GM12865 (cell line): ENCODE data around the gene EEFSEC.

Experiments used
- DNase-seq: peaks from one replicate; pipeline ENCODE4 v3.0.0; 2010; ENCODE audit warnings: low read depth
- H3K4me3 ChIP-seq: 2 replicates; pipeline ENCODE4 v1.5.1; 2011; ENCODE audit warnings: mild to moderate bottlenecking, low read depth, low read length, control low read depth
- CTCF ChIP-seq: IDR thresholded peaks from 2 replicates; pipeline ENCODE4 v1.5.1; 2011; ENCODE audit warnings: low read length, control low read depth, low read depth, inconsistent platforms; ENCODE audit not compliant: insufficient read depth; ENCODE audit errors: missing control alignments

EEFSEC gene

GRCh38 chr3:128285042-128285966, 132.0 kb downstream of the EEFSEC start:
- TF ChIP-seq CTCF: no peak
- DNase-seq: no peak

DNA sequence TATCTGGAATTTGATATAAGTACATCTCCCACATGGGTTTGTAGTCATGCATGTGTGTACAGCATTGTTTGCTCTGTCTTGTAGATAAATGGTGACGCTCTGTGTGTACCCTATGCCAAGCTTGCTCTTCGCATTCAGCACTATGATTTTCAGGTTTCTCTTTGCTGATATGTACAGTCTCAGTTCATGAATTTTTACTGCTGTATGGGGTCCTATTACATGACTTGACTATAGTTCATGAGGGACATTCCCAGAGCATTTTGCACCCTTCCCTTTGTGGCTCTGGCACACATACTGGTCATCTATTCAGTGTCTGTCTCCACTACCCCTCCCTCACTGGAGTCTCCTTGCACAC, 132.7 kb downstream of the EEFSEC start:
- no peak overlapping the region for H3K4me3 ChIP-seq
- DNase-seq: no peak
- TF ChIP-seq CTCF: no peak

More at GRCh38 chr3:128285042-128285966, 132.0 kb downstream of the EEFSEC start:
- H3K4me3 ChIP-seq: no peak overlapping the region

GRCh38 chr3:128286691-128287090, 133.4 kb downstream of the EEFSEC start:
- no peak for DNase-seq
- H3K4me3 ChIP-seq: no peak overlapping the region
- TF ChIP-seq CTCF: no peak

- no peak overlapping the region for H3K4me3 ChIP-seq
- no peak for DNase-seq
- no peak for TF ChIP-seq CTCF
These were observed 133.9 kb downstream of the EEFSEC start for GRCh38 chr3:128287216-128287615.

DNA sequence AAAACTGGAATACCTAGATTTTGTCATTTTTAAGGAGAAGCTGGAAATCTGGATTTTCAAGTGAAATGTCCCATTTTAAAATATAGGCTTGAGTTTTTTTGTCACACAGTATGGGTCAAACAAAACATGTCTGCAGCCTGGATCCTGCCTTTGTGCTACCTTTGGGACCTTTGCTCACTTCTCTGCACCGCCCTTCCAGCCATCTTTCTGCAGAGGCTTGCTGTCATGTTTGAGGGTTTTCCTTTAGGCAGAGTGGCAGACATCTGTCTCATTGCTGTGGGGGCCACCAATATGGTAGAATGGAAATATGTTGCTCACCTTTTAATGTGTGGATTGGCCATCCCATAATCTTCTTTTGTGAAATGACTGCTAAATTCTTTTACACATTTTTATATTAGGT, 136.3 kb downstream of the EEFSEC start:
- H3K4me3 ChIP-seq: no peak overlapping the region
- no peak for TF ChIP-seq CTCF
- DNase-seq: no peak

GRCh38 chr3:128290484-128290883, 137.2 kb downstream of the EEFSEC start:
- TF ChIP-seq CTCF: no peak
- no peak for DNase-seq

GRCh38 chr3:128293930-128294329, 140.6 kb downstream of the EEFSEC start:
- no peak for TF ChIP-seq CTCF
- no peak for DNase-seq
- no peak overlapping the region for H3K4me3 ChIP-seq

More at GRCh38 chr3:128290484-128290883, 137.2 kb downstream of the EEFSEC start:
- no peak overlapping the region for H3K4me3 ChIP-seq
